KMS-11 (cell line): Measurements from ENCODE around the gene CNTRL.

Experiments
- H2AFZ ChIP-seq: fragments of 200-600 bp; sonication (generic); 2 replicates; pipeline ENCODE4 v1.6.1; 2016; ENCODE audit warnings: antibody characterized with exemption, mixed run types, low read depth
- H3K27ac ChIP-seq: fragments of 200-600 bp; sonication (generic); 2 replicates; pipeline ENCODE4 v1.6.1; 2016; ENCODE audit warnings: mild to moderate bottlenecking, mixed run types
- H3K27me3 ChIP-seq: fragments of 200-600 bp; sonication (generic); 2 replicates; pipeline ENCODE4 v1.6.1; 2017; ENCODE audit warnings: mild to moderate bottlenecking, low read depth, mixed run types, moderate library complexity; ENCODE audit not compliant: insufficient read depth
- H3K36me3 ChIP-seq: fragments of 200-600 bp; sonication (generic); 2 replicates; pipeline ENCODE4 v1.6.1; 2017; ENCODE audit warnings: mild to moderate bottlenecking, mixed run types; ENCODE audit not compliant: insufficient read depth
- H3K4me1 ChIP-seq: fragments of 200-600 bp; sonication (generic); 2 replicates; pipeline ENCODE4 v1.6.1; 2016; ENCODE audit warnings: mild to moderate bottlenecking, low read depth, mixed run types; ENCODE audit not compliant: poor library complexity, severe bottlenecking
- H3K4me2 ChIP-seq: fragments of 200-600 bp; sonication (generic); 2 replicates; pipeline ENCODE4 v1.7.0; 2016; ENCODE audit warnings: mild to moderate bottlenecking, mixed run types
- H3K4me3 ChIP-seq: fragments of 200-600 bp; sonication (generic); IDR thresholded peaks from 2 replicates; pipeline ENCODE4 v1.6.1; 2017; ENCODE audit warnings: low read depth, low read length, mixed read lengths; ENCODE audit not compliant: insufficient read depth
- H3K79me2 ChIP-seq: fragments of 200-600 bp; sonication (generic); 2 replicates; pipeline ENCODE4 v1.6.1; 2016; ENCODE audit warnings: low read depth, mixed run types; ENCODE audit not compliant: insufficient read depth
- H3K9ac ChIP-seq: fragments of 200-600 bp; sonication (generic); 2 replicates; pipeline ENCODE4 v1.6.1; 2016; ENCODE audit warnings: mild to moderate bottlenecking, mixed run types
- H4K20me1 ChIP-seq: fragments of 200-600 bp; sonication (generic); 2 replicates; pipeline ENCODE4 v1.6.1; 2016; ENCODE audit warnings: mild to moderate bottlenecking, mixed run types; ENCODE audit not compliant: insufficient read depth
- CTCF ChIP-seq: fragments of 200-600 bp; sonication (generic); conservative IDR thresholded peaks from 2 replicates; pipeline ENCODE4 v1.6.1; 2017; ENCODE audit warnings: low read depth, mild to moderate bottlenecking, antibody characterized with exemption, low read length, moderate library complexity, mixed read lengths

CNTRL gene

GRCh38 chr9:121196389-121196788 is 121.6 kb downstream of the CNTRL start:
- Histone ChIP-seq H3K4me2 (no peak overlapping the region; the same call in 1 of the 2 replicates), H3K9ac (no peak overlapping the region), H3K4me3 (no peak overlapping the region), H3K27ac (no peak overlapping the region), H3K79me2 (peaks cover 100% of the 10 kb centered on the region), H3K27me3 (no peaks in the 10 kb centered on the region), H3K36me3 (no peaks in the 10 kb centered on the region), H2AFZ (no peak overlapping the region), H3K4me1 (peaks cover 79% of the 10 kb centered on the region), H4K20me1 (peaks cover 74% of the 10 kb centered on the region)
- no peak for TF ChIP-seq CTCF

- no peaks in the 10 kb centered on the region for H3K27me3 ChIP-seq
- H3K4me3 ChIP-seq: no peak overlapping the region
- peak overlapping the region; percentile 69 for H3K4me2 ChIP-seq
- H3K4me1 ChIP-seq: peaks cover 77% of the 10 kb centered on the region
- H3K27ac ChIP-seq: no peak overlapping the region
- peaks cover 69% of the 10 kb centered on the region for H4K20me1 ChIP-seq
- TF ChIP-seq CTCF: no peak
- no peak overlapping the region for H2AFZ ChIP-seq
- H3K36me3 ChIP-seq: no peaks in the 10 kb centered on the region
- peaks cover 94% of the 10 kb centered on the region for H3K79me2 ChIP-seq
- H3K9ac ChIP-seq: no peak overlapping the region
Observed at GRCh38 chr9:121197132-121197531, 122.4 kb downstream of the CNTRL start.

- Histone ChIP-seq H2AFZ (no peak overlapping the region), H3K27ac (no peak overlapping the region), H3K36me3 (no peaks in the 10 kb centered on the region), H3K9ac (no peak overlapping the region), H3K4me1 (peaks cover 67% of the 10 kb centered on the region), H4K20me1 (peaks cover 57% of the 10 kb centered on the region), H3K79me2 (peaks cover 79% of the 10 kb centered on the region), H3K4me3 (no peak overlapping the region), H3K27me3 (no peaks in the 10 kb centered on the region), H3K4me2 (peak overlapping the region; percentile 69; the same call in 1 of the 2 replicates)
- TF ChIP-seq CTCF: no peak
Observed at GRCh38 chr9:121198512-121199042, 123.8 kb downstream of the CNTRL start.

- H3K27ac ChIP-seq: no peak overlapping the region
- H3K9ac ChIP-seq: no peak overlapping the region; the same call in 1 of the 2 replicates
- no peak for TF ChIP-seq CTCF
- no peak overlapping the region for H2AFZ ChIP-seq
- H4K20me1 ChIP-seq: peaks cover 47% of the 10 kb centered on the region
- peak overlapping the region; percentile 69 for H3K4me2 ChIP-seq
- H3K27me3 ChIP-seq: no peaks in the 10 kb centered on the region
- H3K4me3 ChIP-seq: no peak overlapping the region
- peaks cover 66% of the 10 kb centered on the region for H3K79me2 ChIP-seq
- H3K36me3 ChIP-seq: no peaks in the 10 kb centered on the region
- peaks cover 57% of the 10 kb centered on the region for H3K4me1 ChIP-seq
Observed at GRCh38 chr9:121199921-121200320, 125.2 kb downstream of the CNTRL start.
